GM18499 (cell line): ENCODE results near the gene EFL1.

Source experiments
- ATAC-seq: cut with Tn5 transposase; IDR thresholded peaks from one replicate; pipeline ENCODE4 v1.9.1; 2021; ENCODE audit warnings: moderate number of reproducible peaks; ENCODE audit not compliant: insufficient read depth, unreplicated experiment

EFL1 gene

GRCh38 chr15:82172506-82172905 lies 90.0 kb downstream of the EFL1 start:
- ATAC-seq, result no peak

GRCh38 chr15:82168757-82169156 lies 93.8 kb downstream of the EFL1 start:
- ATAC-seq, result no peak

- ATAC-seq, result no peak
These were observed 94.2 kb downstream of the EFL1 start for GRCh38 chr15:82168296-82168695.

GRCh38 chr15:82165948-82166376 lies 96.6 kb downstream of the EFL1 start:
- no peak for ATAC-seq

- ATAC-seq, result no peak
These were observed 102.6 kb downstream of the EFL1 start for GRCh38 chr15:82159922-82160321.

- no peak for ATAC-seq
These were observed 103.7 kb downstream of the EFL1 start for GRCh38 chr15:82158811-82159210.

GRCh38 chr15:82150645-82151044 lies 111.9 kb downstream of the EFL1 start:
- no peak for ATAC-seq

- ATAC-seq, result no peak
These were observed 115.5 kb downstream of the EFL1 start for GRCh38 chr15:82146990-82147461.

GRCh38 chr15:82146576-82146975 lies 116.0 kb downstream of the EFL1 start:
- ATAC-seq, result no peak

- ATAC-seq, result no peak
These were observed 118.8 kb downstream of the EFL1 start for GRCh38 chr15:82143390-82144385.

GRCh38 chr15:82140886-82141285 lies 121.6 kb downstream of the EFL1 start:
- no peak for ATAC-seq

GRCh38 chr15:82139823-82140268 lies 122.7 kb downstream of the EFL1 start:
- no peak for ATAC-seq

GRCh38 chr15:82138306-82138705 lies 124.2 kb downstream of the EFL1 start:
- no peak for ATAC-seq

- ATAC-seq, result no peak
These were observed 125.3 kb downstream of the EFL1 start for GRCh38 chr15:82137261-82137660.

- no peak for ATAC-seq
These were observed 126.4 kb downstream of the EFL1 start for GRCh38 chr15:82136120-82136519.

- ATAC-seq, result no peak
These were observed 126.9 kb downstream of the EFL1 start for GRCh38 chr15:82135638-82136037.

GRCh38 chr15:82134461-82134860 lies 128.1 kb downstream of the EFL1 start:
- ATAC-seq, result no peak

GRCh38 chr15:82133251-82133650 lies 129.3 kb downstream of the EFL1 start:
- no peak for ATAC-seq

GRCh38 chr15:82132742-82133141 lies 129.8 kb downstream of the EFL1 start:
- no peak for ATAC-seq

- ATAC-seq, result no peak
These were observed 130.4 kb downstream of the EFL1 start for GRCh38 chr15:82132096-82132495.

- no peak for ATAC-seq
These were observed 132.3 kb downstream of the EFL1 start for GRCh38 chr15:82130248-82130647.

- no peak for ATAC-seq
These were observed 132.8 kb downstream of the EFL1 start for GRCh38 chr15:82129761-82130160.
